Measurements from ENCODE around the gene CD34.

The CD34 gene

GRCh38 chr1:207850621-207851407, 60.1 kb downstream of the CD34 start:
- DNase-seq = no peak

DNA sequence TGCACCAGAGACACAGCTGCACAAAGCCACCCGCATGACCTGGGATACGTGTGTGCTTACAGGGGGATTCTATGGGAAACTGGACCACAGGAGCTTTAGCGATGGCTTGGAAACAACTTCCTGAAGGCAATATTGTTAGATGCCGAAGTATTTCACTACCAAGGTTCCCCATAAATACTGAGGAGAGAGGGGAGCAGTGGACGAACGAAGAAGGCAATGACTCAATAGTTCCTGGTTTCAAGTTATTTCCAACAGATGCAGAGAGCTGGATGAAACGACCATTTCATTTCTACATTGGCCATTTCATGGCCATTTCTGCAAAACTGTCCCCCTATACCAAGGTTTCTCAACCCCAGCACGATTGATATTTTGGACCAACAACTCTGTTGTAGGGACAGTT, 61.3 kb downstream of the CD34 start:
- DNase-seq = no peak

DNA sequence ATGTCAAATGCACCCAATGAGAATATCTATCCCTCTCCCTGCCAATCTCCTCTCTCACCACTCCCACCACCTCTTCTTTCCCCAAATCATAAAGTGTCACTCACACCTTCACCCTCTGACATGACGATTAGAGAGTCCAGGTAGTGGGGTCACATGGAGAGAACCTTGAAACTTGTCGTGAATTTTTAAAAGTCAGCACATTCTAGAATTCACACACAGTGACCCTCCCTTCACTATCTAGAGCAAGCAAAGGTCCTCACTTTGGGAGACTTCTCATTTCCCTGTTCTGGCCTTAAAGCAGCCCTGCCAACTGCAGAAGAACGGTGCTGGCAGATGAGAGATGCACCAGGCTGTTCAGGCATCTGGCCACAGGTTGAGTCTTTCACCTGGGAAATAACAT, 61.9 kb downstream of the CD34 start:
- DNase-seq = no peak

DNA sequence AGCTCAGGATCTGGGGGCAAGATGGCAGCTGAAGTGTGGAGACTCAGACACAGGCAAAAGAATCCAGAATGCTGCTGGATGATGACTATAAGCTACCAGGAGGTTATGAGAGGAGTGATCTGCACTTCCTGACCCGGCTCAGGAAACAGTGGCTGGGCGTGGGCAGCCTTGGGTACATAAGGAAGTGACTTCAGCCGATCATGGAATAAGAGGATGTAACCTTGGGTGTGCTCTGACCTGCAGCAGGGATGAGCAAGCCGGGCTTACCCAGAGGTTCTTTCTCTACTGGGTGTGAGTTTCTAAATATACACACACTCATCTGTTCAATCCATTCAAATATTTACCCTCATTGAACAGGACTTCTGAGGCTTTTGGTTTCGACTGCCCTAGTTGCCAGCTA, 62.7 kb downstream of the CD34 start:
- peak; percentile 2 for DNase-seq

DNA sequence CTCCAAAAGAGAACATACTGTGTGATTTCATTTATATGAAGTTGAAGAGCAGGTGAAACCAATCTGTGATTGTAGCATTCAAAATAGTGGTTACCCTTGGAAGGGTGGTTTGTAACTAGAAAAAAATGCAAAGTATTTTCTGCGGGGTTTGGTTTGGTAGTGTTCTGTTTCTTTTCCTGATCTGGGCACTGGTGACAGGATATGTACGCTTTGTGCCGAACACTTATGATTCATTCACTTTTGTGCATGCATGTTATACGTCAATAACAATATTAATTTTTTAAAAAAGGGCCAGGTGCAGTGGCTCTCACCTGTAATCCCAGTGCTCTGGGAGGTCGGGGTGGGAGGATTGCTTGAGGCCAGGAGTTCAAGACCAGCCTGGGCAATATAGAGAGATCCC, 63.8 kb downstream of the CD34 start:
- DNase-seq = no peak

DNA sequence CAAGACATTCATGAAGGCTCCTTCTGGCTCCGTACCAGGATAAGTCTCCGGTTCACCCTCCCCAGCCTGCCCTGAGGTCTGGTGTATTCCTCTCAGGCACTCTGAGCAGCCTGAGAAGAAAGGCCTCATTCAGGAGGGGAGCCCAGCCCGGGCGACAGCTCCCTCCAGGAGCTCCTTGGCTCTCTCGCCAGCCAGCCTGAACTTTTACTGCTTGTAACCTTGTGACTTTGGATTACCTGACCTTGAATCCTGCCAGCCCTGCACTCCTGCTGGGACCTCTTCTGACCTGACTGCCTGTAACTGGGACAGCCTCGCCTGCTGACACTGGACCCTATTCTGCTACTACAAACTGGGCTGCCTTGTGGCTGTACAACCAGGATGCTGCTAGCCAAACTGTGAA, 65.8 kb downstream of the CD34 start:
- DNase-seq = no peak

- no peak for DNase-seq
These were observed 66.6 kb downstream of the CD34 start for GRCh38 chr1:207844371-207844770.

DNA sequence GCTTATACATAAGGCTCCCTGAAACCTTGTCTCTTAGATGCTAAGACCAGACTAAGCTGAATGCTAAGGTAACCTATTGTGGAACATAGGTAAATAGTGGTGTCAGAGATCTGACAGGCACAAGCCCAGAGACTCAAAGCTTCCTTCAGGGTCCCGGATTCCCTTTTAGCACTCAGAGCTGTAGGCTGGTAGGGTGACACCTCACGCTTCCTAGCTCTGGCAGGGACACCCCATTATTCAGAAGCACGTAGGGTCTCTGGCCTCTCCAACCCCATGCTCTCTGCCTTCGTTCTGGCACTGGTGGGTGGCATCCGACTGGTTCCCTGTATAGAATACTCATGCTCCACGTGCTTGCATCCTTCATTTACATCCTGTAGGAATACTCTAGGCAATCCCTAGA, 68.4 kb downstream of the CD34 start:
- no peak for DNase-seq

GRCh38 chr1:207841901-207842300, 69.0 kb downstream of the CD34 start:
- no peak for DNase-seq

- DNase-seq = no peak
These were observed 69.6 kb downstream of the CD34 start for GRCh38 chr1:207841293-207841692.

DNA sequence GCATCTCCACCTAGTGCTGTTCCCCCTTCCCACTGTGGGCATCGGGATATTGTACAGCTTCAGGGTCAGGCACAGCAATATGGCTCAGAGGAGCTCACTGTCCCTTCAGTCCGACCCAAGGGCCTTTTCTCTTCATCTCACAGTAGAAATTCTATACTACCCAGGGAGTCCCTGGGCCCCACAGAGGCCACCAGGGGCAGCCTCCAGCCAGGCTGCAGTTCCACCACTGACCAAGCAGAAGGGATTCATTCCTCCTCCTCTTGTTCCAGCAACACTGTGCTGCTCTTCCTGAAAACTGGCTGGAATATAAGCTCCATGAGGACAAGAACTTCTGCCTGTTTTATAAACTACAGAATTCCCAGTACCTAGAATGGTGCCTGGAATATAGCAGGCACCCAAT, 70.5 kb downstream of the CD34 start:
- DNase-seq = no peak

- DNase-seq = no peak
These were observed 71.9 kb downstream of the CD34 start for GRCh38 chr1:207839083-207839413.

GRCh38 chr1:207838156-207839082, 72.5 kb downstream of the CD34 start:
- no peak for DNase-seq

DNA sequence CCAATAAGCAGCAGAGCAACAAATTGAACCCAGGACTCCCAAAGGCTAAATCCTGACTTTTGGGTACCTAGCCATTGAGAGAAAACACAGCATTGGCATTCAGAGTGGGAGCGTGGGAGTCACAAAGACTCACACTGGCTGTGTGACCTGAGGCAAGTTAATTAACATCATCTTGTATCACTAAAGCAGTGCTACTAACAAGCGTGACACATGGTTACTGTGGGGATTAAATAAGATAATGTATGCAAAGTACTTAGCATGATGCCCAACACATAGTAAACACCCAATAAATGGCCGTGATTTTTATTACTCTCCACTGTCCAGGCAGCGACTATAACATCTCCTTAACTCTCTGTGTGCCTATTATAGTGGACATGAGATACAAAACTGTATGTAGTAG, 73.3 kb downstream of the CD34 start:
- DNase-seq = no peak

DNA sequence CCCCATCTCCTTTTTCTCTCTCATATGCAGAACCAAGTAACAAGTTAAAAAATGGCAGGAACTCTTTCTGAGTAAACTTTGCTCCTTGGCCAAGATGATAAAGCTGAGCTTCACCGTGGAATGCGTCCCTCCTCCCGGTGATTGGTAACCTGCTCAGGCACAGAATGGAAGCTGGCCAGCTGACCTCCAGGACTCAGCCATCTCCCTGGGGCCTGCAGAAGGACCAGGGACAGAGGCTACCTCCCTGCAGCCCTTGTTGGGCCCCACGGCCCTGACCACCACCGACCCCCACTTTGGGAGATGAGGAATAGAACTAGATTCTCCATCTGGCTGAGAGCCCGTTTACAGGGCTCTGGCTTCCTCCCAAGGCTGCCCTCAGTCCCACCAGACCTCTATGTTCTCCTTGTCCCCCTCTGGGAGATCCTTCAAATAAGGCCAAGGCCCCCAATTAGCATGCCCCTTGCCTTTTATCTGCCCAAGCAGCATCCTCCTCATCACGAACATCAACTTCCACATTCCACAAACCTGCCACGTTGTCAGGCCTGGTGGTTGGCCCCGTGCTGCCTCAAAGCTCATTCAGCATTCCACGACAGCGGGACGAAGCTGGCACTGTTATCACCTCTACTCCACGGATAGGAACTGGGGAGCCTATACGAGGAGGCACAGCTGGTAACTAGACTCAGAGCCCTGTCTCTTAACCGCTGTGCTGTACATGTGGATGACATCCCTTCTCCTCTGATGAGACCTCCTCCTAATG, 74.2 kb downstream of the CD34 start:
- DNase-seq = no peak

DNA sequence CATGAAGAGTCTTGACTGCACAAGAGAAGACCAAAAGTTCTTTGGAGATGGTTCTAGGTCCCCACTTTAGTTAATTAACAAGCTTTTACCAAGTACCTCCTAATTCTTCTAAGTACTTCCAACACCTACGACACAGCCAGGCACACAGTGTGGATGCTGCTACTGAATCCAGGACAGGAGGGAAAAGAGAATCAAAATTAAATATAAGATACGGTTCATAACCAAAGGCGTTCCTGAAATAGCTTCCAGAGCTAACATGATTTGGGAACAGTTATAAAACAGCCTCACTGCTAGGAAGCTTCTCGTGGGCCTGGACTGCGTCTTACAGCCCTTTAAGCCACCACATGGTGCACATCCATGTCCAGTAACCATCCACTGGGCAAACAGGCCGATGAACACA, 75.0 kb downstream of the CD34 start:
- DNase-seq = no peak

GRCh38 chr1:207833956-207834660, 76.8 kb downstream of the CD34 start:
- no peak for DNase-seq

DNA sequence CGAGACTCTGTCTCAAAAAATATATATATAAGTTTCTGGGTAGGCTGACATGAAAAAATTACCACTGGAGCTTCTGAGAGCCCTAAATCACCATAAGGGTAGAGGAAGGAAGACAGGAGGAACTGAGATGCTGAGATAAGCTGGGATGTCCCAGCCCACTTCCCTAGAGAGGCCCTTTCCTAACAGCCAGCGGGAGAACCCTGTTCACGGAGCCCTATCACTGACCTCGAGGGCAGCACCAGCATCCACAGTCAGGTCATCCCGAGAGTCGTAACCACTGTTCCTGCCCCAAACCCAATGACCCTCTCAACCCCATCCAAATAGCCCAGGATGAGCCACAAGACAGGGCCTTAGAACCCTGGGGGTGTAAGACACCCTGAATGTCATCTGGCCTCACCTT, 77.5 kb downstream of the CD34 start:
- DNase-seq = no peak

- no peak for DNase-seq
These were observed 78.1 kb downstream of the CD34 start for GRCh38 chr1:207832796-207833195.

DNA sequence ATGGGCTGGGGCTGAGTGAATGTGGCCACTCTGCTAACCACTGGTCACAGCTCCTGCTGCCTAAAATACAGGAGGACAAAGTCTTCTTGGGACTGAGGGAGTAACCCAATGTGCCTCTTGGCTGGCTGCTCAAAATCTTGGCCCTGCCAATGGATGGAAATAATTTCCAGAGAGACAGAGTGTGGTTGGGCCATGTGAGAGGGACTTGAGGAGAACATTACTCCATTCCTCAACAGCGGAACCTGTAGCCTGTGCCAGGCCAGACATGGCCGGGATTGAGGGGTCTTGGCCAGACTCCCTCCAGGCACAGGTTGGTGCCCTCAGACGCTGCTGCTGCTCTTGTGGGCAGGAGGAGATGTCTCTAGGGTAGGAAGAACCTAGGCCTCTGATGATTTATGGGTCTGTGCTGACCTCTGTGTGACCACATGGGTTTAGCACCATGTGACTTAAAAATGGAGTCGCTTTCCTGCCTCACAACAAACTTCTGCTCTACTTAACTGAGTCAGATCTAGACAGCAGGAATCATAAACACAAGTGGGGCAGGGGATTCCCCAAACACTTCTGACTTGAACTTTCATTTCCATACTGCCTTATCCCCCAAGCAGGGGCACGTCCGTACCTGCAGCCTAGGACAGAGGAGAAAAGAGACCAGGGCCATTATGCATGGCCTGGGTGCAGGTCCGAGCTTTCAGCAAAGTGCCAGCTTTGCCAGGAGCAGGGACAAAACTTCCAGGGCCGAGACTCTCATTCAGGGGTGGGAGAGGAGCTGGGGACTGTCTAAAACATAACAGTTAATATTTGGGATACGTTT, 79.2 kb downstream of the CD34 start:
- no peak for DNase-seq
